Sigmoid colon (tissue), 7 donors: ENCODE measurements around the gene CHKA. TPM values are rescaled to one million over a fixed set of nuclear protein-coding genes. Genes with fewer than 3 reads are reported as not detected.

ENCODE experiments used
- DNase-seq: peaks from one replicate; pipeline ENCODE4 v3.0.0-alpha.2; 2019
- H3K27ac ChIP-seq, 4 donors: fragments of 200-600 bp; sonication (generic); one replicate each; pipeline ENCODE4 v1.5.1; 2016 to 2019; ENCODE audit warnings: mild to moderate bottlenecking in 1 of 4
- H3K27me3 ChIP-seq, 3 donors: fragments of 200-600 bp; sonication (generic); one replicate each; pipeline ENCODE4 v1.5.1; 2019; ENCODE audit warnings: mild to moderate bottlenecking in 1 of 3
- H3K36me3 ChIP-seq, 4 donors: fragments of 200-600 bp; sonication (generic); one replicate each; pipeline ENCODE4 v1.5.1; 2016 to 2019
- H3K4me1 ChIP-seq, 4 donors: fragments of 200-600 bp; sonication (generic); one replicate each; pipeline ENCODE4 v1.5.1; 2017 to 2019
- H3K4me3 ChIP-seq, 4 donors: fragments of 200-600 bp; sonication (generic); one replicate each; pipeline ENCODE4 v1.5.1; 2017 to 2019; ENCODE audit warnings: mild to moderate bottlenecking in 2 of 4, moderate library complexity in 1 of 4
- H3K9me3 ChIP-seq, 4 donors: fragments of 200-600 bp in 3 of 4; sonication (generic) in 3 of 4; one replicate each; pipeline versions ENCODE4 v1.5.1 to v1.6.1; 2013 to 2019
- EP300 ChIP-seq, 4 donors: sonication (generic); formaldehyde crosslinking; IDR thresholded peaks; one replicate each; pipeline ENCODE4 v1.6.1; 2017; ENCODE audit warnings: antibody characterized with exemption in 4 of 4
- POLR2A ChIP-seq, 2 donors: fragments of 450-650 bp; IDR thresholded peaks; one replicate each; pipeline ENCODE4 v1.6.1; 2016; ENCODE audit warnings: antibody characterized with exemption in 2 of 2, mild to moderate bottlenecking in 2 of 2, moderate library complexity in 2 of 2
- POLR2AphosphoS5 ChIP-seq, 4 donors: sonication (generic); formaldehyde crosslinking; IDR thresholded peaks; one replicate each; pipeline ENCODE4 v1.6.1; 2017; ENCODE audit warnings: antibody characterized with exemption in 4 of 4
- WGBS, 2 donors: extraction: QIAGEN DNeasy Blood & Tissue Kit; methylation state at CpG; one replicate each; pipeline ENCODE4 v1.1.7; 2013; 5-methylcytosine and 5-hydroxymethylcytosine counted together
- intact Hi-C: fragments of 100-400 bp; cut with DNase I; formaldehyde crosslinking; loops from one replicate; pipeline ENCODE4 v1.15.1; 2023
- polyA plus RNA-seq, 3 donors: library from polyadenylated mRNA; stranded (reverse); fragments of 200-250 nt; gene quantifications; one replicate each; pipeline ENCODE4 v1.2.3, GENCODE V29; 2013
- total RNA-seq, 4 donors: library from RNA; depleted of rRNA; stranded (reverse); fragments of >200 nt; gene quantifications; one replicate each; pipeline ENCODE4 v1.1.0, GENCODE V29; 2016
- TF ChIP-seq, protein P1 (sequence below), 4 experiments: fragments of 450-650 bp in 3 of 4; fragments of 200-600 bp in 1 of 4; IDR thresholded peaks; one replicate each; pipeline ENCODE4 v1.5.1; 2016 to 2019; ENCODE audit warnings: antibody characterized with exemption in 4 of 4, mild to moderate bottlenecking in 3 of 4, moderate library complexity in 2 of 4
- donor health status: healthy with polysubstance abuse.
- donor health status: Bipolar disorder and iron deficiency.
- donor health status: healthy.

Gene CHKA
- total and polyA plus RNA-seq, 7 donors: 16.4 to 41.0 (median 27.0) TPM

DNA sequence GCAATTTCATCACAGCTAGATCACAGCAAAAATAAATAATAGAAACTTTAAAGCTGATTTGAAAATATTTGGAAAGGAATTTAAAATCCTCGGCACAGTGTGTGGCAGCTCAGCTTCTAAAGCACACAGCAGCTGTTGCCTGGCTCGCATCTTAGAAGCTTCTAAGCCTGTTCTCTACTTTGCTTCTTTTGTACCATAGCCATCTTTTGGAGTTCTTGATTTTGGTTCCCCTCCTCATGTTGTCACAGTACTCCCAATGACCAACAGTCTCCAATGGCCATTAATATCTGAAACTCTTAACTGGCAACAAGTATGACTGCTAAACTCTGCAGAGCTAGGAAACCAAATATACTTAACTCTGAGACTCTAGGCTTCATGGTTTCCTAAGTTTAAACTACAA, 28.8 kb downstream of the CHKA start:
- no peaks in the 10 kb centered on the region for H3K4me1 ChIP-seq
- intact Hi-C loops: no loop called here
- DNase-seq: no peak

GRCh38 chr11:68090706-68091105, 30.5 kb downstream of the CHKA start:
- Histone ChIP-seq H3K9me3 (no peaks in the 10 kb centered on the region), H3K4me3 (no peak overlapping the region), H3K27ac (no peak overlapping the region), H3K4me1 (no peaks in the 10 kb centered on the region), H3K36me3 (peaks cover 0 to 3% (median 0%) of the 10 kb centered on the region in 4 donors), H3K27me3 (no peaks in the 10 kb centered on the region)
- WGBS, 2 donors: 10 to 20% methylated on average over 6 of the region's 6 CpGs
- intact Hi-C loops: no loop called here
- no peak for TF ChIP-seq POLR2A (IDR thresholded peaks at IDR 0.05)
- no peak for TF ChIP-seq POLR2AphosphoS5 (IDR thresholded peaks at IDR 0.05)
- TF ChIP-seq EP300 (IDR thresholded peaks at IDR 0.05): no peak
- TF ChIP-seq, protein P1, sequence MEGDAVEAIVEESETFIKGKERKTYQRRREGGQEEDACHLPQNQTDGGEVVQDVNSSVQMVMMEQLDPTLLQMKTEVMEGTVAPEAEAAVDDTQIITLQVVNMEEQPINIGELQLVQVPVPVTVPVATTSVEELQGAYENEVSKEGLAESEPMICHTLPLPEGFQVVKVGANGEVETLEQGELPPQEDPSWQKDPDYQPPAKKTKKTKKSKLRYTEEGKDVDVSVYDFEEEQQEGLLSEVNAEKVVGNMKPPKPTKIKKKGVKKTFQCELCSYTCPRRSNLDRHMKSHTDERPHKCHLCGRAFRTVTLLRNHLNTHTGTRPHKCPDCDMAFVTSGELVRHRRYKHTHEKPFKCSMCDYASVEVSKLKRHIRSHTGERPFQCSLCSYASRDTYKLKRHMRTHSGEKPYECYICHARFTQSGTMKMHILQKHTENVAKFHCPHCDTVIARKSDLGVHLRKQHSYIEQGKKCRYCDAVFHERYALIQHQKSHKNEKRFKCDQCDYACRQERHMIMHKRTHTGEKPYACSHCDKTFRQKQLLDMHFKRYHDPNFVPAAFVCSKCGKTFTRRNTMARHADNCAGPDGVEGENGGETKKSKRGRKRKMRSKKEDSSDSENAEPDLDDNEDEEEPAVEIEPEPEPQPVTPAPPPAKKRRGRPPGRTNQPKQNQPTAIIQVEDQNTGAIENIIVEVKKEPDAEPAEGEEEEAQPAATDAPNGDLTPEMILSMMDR (IDR thresholded peaks at IDR 0.05): no peak
- DNase-seq: no peak

More for the DNA sequence above, 28.8 kb downstream of the CHKA start:
- WGBS, 2 donors: 87 to 89% methylated on average over 2 of the region's 2 CpGs
- TF ChIP-seq POLR2AphosphoS5 (IDR thresholded peaks at IDR 0.05): no peak
- TF ChIP-seq EP300 (IDR thresholded peaks at IDR 0.05): no peak
- no peak for TF ChIP-seq POLR2A (IDR thresholded peaks at IDR 0.05)
- no peak overlapping the region for H3K4me3 ChIP-seq
- H3K36me3 ChIP-seq: peaks cover 0 to 3% (median 0%) of the 10 kb centered on the region in 4 donors
- no peak overlapping the region for H3K27ac ChIP-seq
- H3K27me3 ChIP-seq: no peaks in the 10 kb centered on the region
- no peaks in the 10 kb centered on the region for H3K9me3 ChIP-seq

GRCh38 chr11:68090287-68090686, 30.9 kb downstream of the CHKA start:
- Histone ChIP-seq H3K27ac (no peak overlapping the region), H3K36me3 (peaks cover 0 to 3% (median 0%) of the 10 kb centered on the region in 4 donors), H3K4me3 (no peak overlapping the region), H3K9me3 (no peaks in the 10 kb centered on the region), H3K4me1 (no peaks in the 10 kb centered on the region), H3K27me3 (no peaks in the 10 kb centered on the region)
- intact Hi-C loops: no loop called here
- WGBS, 2 donors: 12 to 45% methylated on average over 1 of the region's 1 CpG
- TF ChIP-seq, protein P1 (IDR thresholded peaks at IDR 0.05): no peak
- TF ChIP-seq POLR2AphosphoS5 (IDR thresholded peaks at IDR 0.05): no peak
- no peak for TF ChIP-seq POLR2A (IDR thresholded peaks at IDR 0.05)
- no peak for TF ChIP-seq EP300 (IDR thresholded peaks at IDR 0.05)
- no peak for DNase-seq

- Histone ChIP-seq H3K27me3 (no peaks in the 10 kb centered on the region), H3K36me3 (peaks cover 0 to 3% (median 0%) of the 10 kb centered on the region in 4 donors), H3K4me3 (no peak overlapping the region), H3K4me1 (no peaks in the 10 kb centered on the region), H3K9me3 (no peaks in the 10 kb centered on the region), H3K27ac (no peak overlapping the region)
- TF ChIP-seq, protein P1 (IDR thresholded peaks at IDR 0.05): no peak
- no peak for TF ChIP-seq POLR2A (IDR thresholded peaks at IDR 0.05)
- no peak for TF ChIP-seq EP300 (IDR thresholded peaks at IDR 0.05)
- no peak for TF ChIP-seq POLR2AphosphoS5 (IDR thresholded peaks at IDR 0.05)
- WGBS, 2 donors: 28 to 81% methylated on average over 8 of the region's 8 CpGs
- intact Hi-C loops: no loop called here
- DNase-seq: no peak
Measured at GRCh38 chr11:68089679-68090078, 31.5 kb downstream of the CHKA start.

- Histone ChIP-seq H3K27ac (no peak overlapping the region), H3K4me1 (peaks cover 0 to 12% (median 8%) of the 10 kb centered on the region in 4 donors), H3K4me3 (no peak overlapping the region), H3K27me3 (no peaks in the 10 kb centered on the region), H3K36me3 (peaks cover 0 to 13% (median 0%) of the 10 kb centered on the region in 4 donors), H3K9me3 (no peaks in the 10 kb centered on the region)
- intact Hi-C loops: no loop called here
- DNase-seq: no peak
- WGBS, 2 donors: 82 to 97% methylated on average over 3 of the region's 3 CpGs
- TF ChIP-seq EP300 (IDR thresholded peaks at IDR 0.05) (no peak), POLR2AphosphoS5 (IDR thresholded peaks at IDR 0.05) (no peak), POLR2A (IDR thresholded peaks at IDR 0.05) (no peak)
- TF ChIP-seq, protein P1 (IDR thresholded peaks at IDR 0.05): no peak
Measured at GRCh38 chr11:68083517-68083916, 37.7 kb downstream of the CHKA start.
